ENCODE measurements around the gene WDR93. TPM values are rescaled to one million over a fixed set of nuclear protein-coding genes. Genes with fewer than 3 reads are reported as not detected.

Gene WDR93
- total RNA-seq, 1 donor from 2014 or later: not detected

- DNase-seq: no peak
- Mint-ChIP-seq H3K27me3 (ENCODE audit: unreplicated experiment) (peaks cover 2% of the 10 kb centered on the region), H3K27ac (ENCODE audit: unreplicated experiment) (no peak overlapping the region), H3K4me1 (ENCODE audit: low read depth, unreplicated experiment) (no peaks in the 10 kb centered on the region), H3K9me3 (ENCODE audit: unreplicated experiment) (no peaks in the 10 kb centered on the region), H3K36me3 (ENCODE audit: unreplicated experiment) (no peaks in the 10 kb centered on the region), H3K4me3 (ENCODE audit: unreplicated experiment) (no peak overlapping the region)
- no peak for TF ChIP-seq CTCF (IDR thresholded peaks at IDR 0.05; ENCODE audit: partially characterized antibody, unreplicated experiment)
Observed at GRCh38 chr15:89766357-89767311, 76.0 kb downstream of the WDR93 start.

DNA sequence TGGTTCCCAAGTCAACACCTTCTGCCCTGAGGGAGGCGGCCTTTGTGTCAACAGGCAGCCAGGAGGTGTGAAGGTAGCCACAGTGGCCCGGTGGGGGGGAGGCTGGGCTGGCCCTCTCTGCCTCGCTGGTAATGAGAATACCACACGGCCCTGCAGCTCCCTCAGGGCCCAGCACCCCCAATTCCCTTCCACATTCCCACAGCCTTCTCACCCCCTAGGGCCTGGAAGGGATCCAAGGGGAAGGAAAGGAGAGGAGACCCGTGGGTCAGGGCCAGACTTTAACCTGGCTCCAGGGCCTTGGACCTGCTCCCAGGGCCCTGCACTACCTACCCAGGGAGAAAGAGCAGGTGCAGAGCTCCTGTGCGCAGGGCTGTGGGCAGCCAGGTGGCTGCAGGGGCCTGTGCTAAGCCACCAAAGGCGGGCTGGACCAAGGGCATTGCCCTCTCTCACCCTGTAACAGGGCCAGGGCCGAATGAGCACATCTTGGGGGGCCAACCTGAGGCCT is 76.9 kb downstream of the WDR93 start:
- H3K9me3 Mint-ChIP-seq (ENCODE audit: unreplicated experiment): no peaks in the 10 kb centered on the region
- H3K27me3 Mint-ChIP-seq (ENCODE audit: unreplicated experiment): peaks cover 2% of the 10 kb centered on the region
- no peak for TF ChIP-seq CTCF (IDR thresholded peaks at IDR 0.05; ENCODE audit: partially characterized antibody, unreplicated experiment)
- H3K27ac Mint-ChIP-seq (ENCODE audit: unreplicated experiment): no peak overlapping the region
- H3K4me1 Mint-ChIP-seq (ENCODE audit: low read depth, unreplicated experiment): no peaks in the 10 kb centered on the region
- no peak overlapping the region for H3K4me3 Mint-ChIP-seq (ENCODE audit: unreplicated experiment)
- no peaks in the 10 kb centered on the region for H3K36me3 Mint-ChIP-seq (ENCODE audit: unreplicated experiment)
- DNase-seq: no peak

DNA sequence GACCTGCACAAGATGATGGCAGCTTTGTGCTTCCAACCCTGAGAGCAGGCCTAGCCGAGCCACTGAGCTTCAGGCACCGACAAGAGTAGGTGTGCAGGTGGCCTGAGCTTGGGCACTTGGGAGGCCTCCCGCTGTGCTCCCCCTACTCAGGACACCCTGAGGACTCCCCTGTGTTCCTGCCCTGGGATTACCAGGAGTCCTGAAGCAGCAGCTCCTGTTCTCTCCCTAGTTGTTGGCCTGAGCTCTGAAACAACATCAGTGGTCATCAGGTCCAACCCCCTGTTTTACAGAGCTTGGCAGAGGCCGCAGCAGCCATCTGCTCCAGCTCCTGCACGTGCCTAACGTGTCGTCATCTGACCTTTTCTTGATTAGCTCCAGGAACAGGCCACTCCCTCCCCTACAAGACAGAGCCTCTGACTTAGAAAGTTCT is 77.5 kb downstream of the WDR93 start:
- no peaks in the 10 kb centered on the region for H3K9me3 Mint-ChIP-seq (ENCODE audit: unreplicated experiment)
- peaks cover 2% of the 10 kb centered on the region for H3K27me3 Mint-ChIP-seq (ENCODE audit: unreplicated experiment)
- no peak overlapping the region for H3K27ac Mint-ChIP-seq (ENCODE audit: unreplicated experiment)
- no peaks in the 10 kb centered on the region for H3K36me3 Mint-ChIP-seq (ENCODE audit: unreplicated experiment)
- no peaks in the 10 kb centered on the region for H3K4me1 Mint-ChIP-seq (ENCODE audit: low read depth, unreplicated experiment)
- TF ChIP-seq CTCF (IDR thresholded peaks at IDR 0.05; ENCODE audit: partially characterized antibody, unreplicated experiment): no peak
- H3K4me3 Mint-ChIP-seq (ENCODE audit: unreplicated experiment): no peak overlapping the region
- DNase-seq: no peak

DNA sequence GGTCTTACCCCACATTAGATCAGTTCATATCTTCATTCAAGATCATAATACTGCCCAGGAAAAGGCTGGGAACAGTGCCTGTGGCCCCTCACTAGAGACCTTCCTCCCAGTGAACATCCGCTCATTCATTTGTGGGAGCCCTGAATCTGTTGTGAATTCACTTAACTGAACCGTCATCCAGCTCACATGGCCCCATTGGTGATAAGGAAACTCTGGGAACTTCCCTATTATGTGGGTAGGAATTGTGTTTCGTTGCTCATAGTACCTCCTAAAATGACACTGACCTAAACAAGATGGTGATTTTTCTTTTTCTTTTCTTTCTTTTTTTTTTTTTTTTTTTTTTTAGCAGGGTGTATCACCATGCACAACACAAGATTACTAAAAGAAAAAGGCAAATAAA is 78.8 kb downstream of the WDR93 start:
- H3K27me3 Mint-ChIP-seq (ENCODE audit: unreplicated experiment): peaks cover 2% of the 10 kb centered on the region
- no peak for DNase-seq
- no peak for TF ChIP-seq CTCF (IDR thresholded peaks at IDR 0.05; ENCODE audit: partially characterized antibody, unreplicated experiment)
- no peaks in the 10 kb centered on the region for H3K4me1 Mint-ChIP-seq (ENCODE audit: low read depth, unreplicated experiment)
- no peaks in the 10 kb centered on the region for H3K9me3 Mint-ChIP-seq (ENCODE audit: unreplicated experiment)
- H3K4me3 Mint-ChIP-seq (ENCODE audit: unreplicated experiment): no peak overlapping the region
- H3K27ac Mint-ChIP-seq (ENCODE audit: unreplicated experiment): no peak overlapping the region
- no peaks in the 10 kb centered on the region for H3K36me3 Mint-ChIP-seq (ENCODE audit: unreplicated experiment)

DNA sequence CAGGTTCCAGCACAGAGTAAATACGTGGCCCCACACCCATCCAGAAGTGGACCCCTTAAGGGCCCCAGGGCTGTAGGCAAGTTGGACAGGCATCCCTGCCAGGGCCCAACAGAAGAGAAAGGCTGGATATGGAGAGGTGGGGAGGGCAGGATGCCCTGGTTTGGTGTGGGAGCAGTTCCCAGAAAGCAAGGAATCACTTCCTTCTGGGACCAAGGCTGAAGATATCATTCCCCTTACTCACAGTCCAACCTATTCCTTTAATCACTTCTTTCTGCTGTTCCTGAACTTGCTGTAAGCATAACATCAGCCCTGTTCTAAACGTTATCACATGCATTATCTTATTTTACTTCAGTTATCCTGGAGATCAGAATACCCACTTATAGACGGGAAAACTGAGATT is 79.4 kb downstream of the WDR93 start:
- DNase-seq: no peak
- no peaks in the 10 kb centered on the region for H3K36me3 Mint-ChIP-seq (ENCODE audit: unreplicated experiment)
- peaks cover 4% of the 10 kb centered on the region for H3K27me3 Mint-ChIP-seq (ENCODE audit: unreplicated experiment)
- H3K4me1 Mint-ChIP-seq (ENCODE audit: low read depth, unreplicated experiment): no peaks in the 10 kb centered on the region
- H3K4me3 Mint-ChIP-seq (ENCODE audit: unreplicated experiment): no peak overlapping the region
- TF ChIP-seq CTCF (IDR thresholded peaks at IDR 0.05; ENCODE audit: partially characterized antibody, unreplicated experiment): no peak
- no peaks in the 10 kb centered on the region for H3K9me3 Mint-ChIP-seq (ENCODE audit: unreplicated experiment)
- no peak overlapping the region for H3K27ac Mint-ChIP-seq (ENCODE audit: unreplicated experiment)

All from glutamatergic neuron (in vitro differentiated cells).